Omental fat pad (tissue), 4 donors: Measurements from ENCODE around the gene NDUFV2. TPM values are rescaled to one million over a fixed set of nuclear protein-coding genes. Genes with fewer than 3 reads are reported as not detected.

ENCODE experiments used
- ATAC-seq: fragments of 150-250 bp; one replicate; pipeline ENCODE4 v1.9.1; 2016; ENCODE audit warnings: mild to moderate bottlenecking, moderate library complexity; ENCODE audit not compliant: low FRiP score
- DNase-seq: peaks from one replicate; pipeline ENCODE4 v3.0.0-alpha.2; 2019; ENCODE audit warnings: low spot score
- CTCF ChIP-seq, 3 donors: fragments of 450-650 bp; IDR thresholded peaks; one replicate each; pipeline ENCODE4 v1.5.1; 2016 to 2017; ENCODE audit warnings: antibody characterized with exemption in 3 of 3, mild to moderate bottlenecking in 3 of 3, moderate library complexity in 2 of 3
- total RNA-seq, 4 donors: library from RNA; depleted of rRNA; stranded (reverse); fragments of >200 nt; gene quantifications; one replicate each; pipeline ENCODE4 v1.1.0, GENCODE V29; 2016

Gene NDUFV2
- total RNA-seq, 4 donors from 2014 or later: 86.1 to 92.1 (median 88.8) TPM

DNA sequence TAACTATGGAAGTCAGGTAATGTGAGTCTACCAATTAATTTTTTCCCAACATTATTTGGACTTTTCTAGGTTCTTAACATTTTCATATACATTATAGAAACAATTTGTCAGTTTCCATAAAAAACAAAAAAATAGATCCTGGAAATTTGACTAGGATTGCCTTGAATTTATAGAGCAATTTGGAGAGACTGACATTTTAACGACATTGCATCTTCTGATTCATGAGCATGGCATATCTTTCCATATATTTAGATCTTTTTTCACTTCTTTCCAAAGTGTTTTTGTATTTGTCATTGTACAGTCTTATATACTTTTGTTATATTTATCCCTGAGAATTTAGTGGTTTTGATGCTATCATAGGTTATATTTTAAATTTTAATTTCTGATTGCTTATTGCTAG, 76.1 kb downstream of the NDUFV2 start:
- DNase-seq (no peak), ATAC-seq (no peak)
- no peak for TF ChIP-seq CTCF (IDR thresholded peaks at IDR 0.05)

GRCh38 chr18:9181275-9181674, 78.8 kb downstream of the NDUFV2 start:
- ATAC-seq (no peak), DNase-seq (no peak)
- TF ChIP-seq CTCF (IDR thresholded peaks at IDR 0.05): no peak

DNA sequence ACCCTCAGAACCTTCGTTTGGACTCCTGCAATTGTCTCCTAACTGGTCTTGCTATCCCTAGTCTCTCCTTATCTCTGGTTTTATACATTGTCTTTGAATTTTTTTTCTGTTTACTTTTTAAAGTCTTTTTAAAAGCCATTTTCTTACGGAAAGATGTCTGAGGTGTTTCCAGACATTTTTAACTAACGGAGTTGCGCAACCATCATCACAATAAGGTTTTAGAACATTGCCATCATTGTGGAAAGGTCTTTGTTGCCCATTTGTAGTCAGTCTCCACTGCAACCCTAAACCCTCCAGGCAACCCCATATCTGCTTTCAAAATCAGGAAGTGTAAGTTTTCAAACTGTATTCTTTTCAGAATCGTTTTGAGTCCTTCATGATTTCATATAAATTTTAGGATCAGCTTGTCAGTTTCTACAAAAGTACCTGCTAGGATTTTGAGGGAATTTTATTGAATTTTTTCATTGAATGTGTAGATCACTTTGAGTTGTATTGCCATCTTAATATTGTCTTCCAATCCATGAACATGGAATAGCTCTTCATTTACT, 80.4 kb downstream of the NDUFV2 start:
- DNase-seq: no peak
- no peak for ATAC-seq
- TF ChIP-seq CTCF (IDR thresholded peaks at IDR 0.05): no peak

Other genes starting within 250 kb of the NDUFV2 start
- 10 to 100 TPM; 45.6 to 58.6 (median 47.4) TPM for gene ANKRD12, start 34.1 kb downstream of the NDUFV2 start, total RNA-seq
- gene TWSG1, start 232.1 kb downstream of the NDUFV2 start, total RNA-seq: 10 to 100 TPM; 21.0 to 30.4 (median 27.4) TPM